COLO668 (cell line): ENCODE data around the gene SDHA.
"Not testable (repeated sequence)": the region's sequence is repeated elsewhere in the genome, so short reads cannot be mapped to it uniquely, and the experiment has no call there.

ENCODE experiments used
- DNase-seq: peaks from one replicate; lab custom pipeline; 2025; ENCODE audit not compliant: unreplicated experiment; lab: John Stamatoyannopoulos, UW

Gene SDHA

GRCh38 chr5:197031-197430 lies 21.1 kb upstream of the SDHA start:
- not testable (repeated sequence) for DNase-seq

DNA sequence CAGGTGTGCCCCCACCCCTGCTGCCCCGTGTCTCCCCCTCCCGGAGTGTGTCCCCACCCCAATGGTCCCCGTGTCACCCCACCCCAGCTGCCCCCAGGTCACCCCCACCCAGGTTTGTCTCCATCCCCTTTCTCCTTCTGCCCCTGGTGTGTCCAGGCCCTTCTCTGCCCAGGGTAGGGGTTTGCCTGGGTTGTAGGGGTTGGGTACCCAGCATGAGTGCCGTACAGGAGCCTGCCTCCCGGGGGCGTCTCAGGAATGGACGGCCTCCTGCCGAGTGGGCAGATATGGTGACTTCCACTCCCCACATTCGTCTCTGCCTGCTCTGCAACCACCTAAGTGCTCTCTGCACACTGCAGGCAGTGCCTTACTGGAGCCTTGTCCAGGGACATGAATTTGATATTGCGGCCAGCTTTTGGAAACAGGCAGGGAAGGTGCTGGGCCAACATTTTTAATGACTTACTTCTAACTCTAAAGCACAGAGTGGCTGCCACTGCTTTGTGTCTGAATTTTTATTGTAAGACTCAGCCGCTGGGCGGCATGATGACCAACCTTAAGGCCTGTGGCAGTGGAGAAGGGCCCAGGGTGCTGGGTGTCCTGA lies 20.1 kb upstream of the SDHA start:
- DNase-seq: no peak

- no peak for DNase-seq
Measured at GRCh38 chr5:198516-199196, 19.5 kb upstream of the SDHA start.

DNA sequence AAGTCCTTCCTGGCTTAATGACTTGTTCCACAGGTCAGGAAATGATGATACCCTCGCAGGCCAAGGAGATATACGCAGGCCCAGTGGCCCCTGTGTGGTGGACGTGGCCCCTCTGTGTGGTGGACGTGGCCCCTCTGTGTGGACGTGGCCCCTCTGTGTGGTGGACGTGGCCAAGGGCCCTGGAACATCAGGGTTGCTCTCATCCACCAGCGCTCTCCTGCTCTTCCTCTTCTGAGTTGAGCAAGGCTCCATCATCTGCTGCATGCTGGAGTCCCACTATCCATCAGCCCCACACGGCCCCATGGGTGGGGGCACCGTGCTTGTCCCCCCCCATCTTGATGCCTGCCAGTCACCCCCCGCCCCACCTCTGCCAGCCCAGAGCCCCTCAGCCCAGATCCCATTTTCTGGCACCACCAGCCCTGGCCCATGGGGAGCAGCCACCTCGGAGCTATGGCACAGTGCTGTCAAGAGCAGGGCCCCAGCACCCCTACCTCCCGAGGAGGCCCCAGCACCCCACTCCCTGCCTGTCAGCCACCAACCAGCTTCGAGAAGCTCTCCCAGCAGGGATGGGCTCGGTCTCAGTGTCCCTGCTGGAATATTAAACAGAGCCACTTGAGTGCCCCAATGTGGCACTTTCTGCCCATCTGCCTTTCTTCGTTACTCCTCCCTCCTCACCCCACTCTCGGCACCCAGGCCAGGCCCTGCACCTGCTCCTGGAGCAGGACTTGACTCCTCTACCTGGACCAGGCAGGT lies 18.7 kb upstream of the SDHA start:
- no peak for DNase-seq

- no peak for DNase-seq
Measured at GRCh38 chr5:199950-200645, 18.0 kb upstream of the SDHA start.

DNA sequence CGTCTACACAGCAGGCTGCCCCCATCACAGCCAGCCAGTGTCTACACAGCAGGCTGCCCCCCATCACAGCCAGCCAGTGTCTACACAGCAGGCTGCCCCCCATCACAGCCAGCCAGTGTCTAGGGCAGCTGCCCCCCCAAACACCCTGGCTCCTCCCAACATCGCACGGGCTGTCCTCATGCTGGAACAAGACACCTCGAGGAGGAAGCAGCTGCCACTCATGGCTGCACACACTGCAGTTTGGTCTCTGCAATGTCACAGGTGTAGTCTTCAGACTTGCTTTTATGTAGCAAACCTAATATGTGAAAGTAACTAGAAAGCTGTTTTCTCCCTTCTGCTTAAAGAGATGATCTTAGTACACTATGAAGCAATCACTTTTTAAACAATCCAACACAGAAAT lies 17.1 kb upstream of the SDHA start:
- no peak for DNase-seq

DNA sequence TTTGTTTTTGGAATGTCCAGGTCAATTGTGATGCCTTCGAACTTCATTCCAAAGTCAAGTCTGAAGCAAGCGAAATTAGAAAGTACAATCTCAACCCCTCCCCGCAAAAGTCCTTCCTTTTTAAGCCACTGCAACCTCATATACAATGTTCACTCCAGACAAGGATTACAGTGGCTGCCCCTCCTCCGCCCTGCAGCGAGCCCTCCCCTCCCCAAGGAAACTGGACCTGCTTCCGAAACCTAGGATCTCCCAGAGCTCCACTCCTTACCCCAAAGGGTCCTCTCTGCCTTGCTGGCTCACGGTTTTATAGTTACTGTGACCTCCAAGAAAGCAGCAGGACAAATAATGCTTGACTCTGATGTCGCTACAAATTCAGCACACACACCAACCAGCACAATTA lies 16.4 kb upstream of the SDHA start:
- DNase-seq: no peak

DNA sequence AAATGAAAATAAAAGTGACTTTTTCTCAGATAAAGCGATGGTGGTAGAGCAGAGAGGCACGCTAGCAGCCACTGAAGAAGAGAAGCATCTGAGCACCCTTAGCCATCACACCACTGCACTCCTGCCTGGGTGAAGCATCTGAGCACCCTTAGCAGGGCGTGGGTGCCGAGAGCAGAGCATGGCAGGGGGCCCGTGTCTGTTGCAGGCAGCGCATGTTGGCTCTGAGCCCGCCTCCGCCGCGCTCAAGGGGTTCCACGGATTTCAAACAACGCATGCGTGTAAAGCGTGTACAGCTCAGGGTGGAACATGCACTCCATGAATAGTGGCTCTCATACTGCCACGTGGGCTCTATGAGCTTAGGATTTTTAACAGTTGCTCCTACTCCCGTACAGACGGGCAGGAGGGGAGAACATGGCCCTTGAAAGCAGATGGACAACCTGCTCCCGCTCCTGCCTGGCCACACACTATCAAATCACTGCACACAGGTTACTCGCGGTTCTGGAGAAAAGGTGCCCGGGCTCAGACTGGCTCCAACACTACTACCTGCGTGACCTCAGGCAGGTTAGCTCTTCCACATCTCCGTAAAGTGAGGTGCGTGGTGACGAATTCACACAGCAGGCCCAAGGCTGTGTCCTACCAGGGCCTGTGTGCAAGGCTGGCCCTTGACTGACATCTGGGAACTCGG lies 14.7 kb upstream of the SDHA start:
- no peak for DNase-seq

GRCh38 chr5:204001-204400 lies 14.1 kb upstream of the SDHA start:
- no peak for DNase-seq

DNA sequence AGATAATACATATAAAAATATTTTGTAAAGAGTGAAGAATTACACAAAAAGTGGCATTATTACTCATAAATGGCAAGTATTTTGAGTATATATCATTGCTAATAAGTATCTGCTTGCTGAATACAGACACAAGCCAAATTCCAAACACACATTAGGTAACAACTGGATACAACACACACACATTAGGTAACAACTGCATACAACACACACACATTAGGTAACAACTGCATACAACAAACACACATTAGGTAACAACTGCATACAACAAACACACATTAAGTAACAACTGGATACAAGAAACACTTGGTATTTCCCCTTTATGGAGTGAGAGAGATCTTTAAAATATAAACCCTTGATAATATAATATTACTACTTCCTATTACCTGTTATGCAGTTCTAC lies 13.7 kb upstream of the SDHA start:
- DNase-seq: no peak

DNA sequence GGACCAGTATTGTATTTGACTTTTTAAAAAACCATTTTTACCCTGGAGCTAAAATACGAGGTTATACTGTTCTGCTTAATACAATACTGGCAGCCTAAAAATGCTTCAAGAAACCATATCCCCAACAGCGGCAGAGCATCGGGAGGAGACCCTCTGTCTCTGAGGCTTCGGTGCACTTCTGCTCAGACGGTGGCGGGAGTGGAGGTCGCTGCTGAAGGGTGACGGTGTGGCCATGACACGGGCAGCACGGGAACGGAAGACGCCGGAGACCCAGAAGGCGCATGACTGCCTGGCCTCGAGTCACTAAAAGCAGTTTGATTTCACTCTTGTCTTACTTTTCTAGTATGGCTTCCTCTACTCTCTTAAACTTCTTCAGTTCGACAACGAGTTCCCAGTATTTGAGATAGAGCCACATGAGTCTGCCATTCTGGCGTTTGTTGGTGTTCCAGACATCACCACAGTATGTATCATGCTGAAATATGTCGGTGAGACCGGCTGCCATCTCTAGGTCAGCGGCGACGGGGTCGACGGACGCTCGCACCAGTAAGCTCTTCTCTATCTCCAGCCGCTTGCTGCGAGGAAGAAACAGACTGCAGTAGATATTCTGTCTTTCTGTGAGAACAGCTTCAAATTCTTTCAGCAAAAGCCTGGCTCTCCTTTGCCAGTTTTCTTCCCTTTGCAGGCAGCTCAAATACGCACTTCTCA lies 13.0 kb upstream of the SDHA start:
- DNase-seq: no peak

DNA sequence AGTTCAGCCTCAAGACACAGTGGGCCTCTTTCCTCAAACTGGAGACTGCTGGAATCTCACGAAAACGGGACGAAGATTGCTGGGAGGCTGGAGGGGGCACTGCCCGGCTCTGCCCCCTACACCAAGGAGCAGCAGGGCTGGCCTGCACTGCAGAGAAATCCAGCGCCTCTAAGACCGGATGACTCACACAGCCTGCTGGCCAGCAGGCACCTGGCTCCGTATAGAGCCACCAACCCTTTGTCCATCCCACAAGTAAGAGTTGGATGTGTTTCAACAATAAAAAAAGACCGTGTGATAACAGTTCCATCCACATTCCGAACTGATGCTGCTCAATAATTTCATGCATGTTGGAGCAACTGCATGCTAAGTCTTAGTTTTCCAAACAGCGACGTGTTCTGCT lies 11.7 kb upstream of the SDHA start:
- no peak for DNase-seq

- no peak for DNase-seq
Measured at GRCh38 chr5:206927-207536, 11.1 kb upstream of the SDHA start.

DNA sequence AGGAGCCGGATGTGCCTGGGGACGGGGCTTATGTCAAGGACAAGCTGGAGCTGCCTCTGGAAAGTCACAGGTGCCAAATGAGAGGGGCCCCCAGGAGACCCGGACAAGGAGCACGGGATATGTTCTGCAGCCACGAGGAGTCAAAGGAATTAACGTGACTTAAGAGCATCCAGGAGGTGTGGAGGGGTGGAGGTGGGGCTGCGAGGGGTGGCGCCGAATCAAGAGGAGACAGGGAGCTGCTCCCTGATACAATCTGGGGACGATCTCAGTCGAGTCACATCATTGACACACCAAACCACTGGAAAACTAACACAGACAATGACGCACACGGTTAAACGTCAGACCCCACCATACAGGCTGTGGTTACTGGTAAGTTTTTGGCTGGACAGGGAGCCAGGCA lies 10.5 kb upstream of the SDHA start:
- DNase-seq: no peak

- DNase-seq: no peak
Measured at GRCh38 chr5:208449-209114, 9.5 kb upstream of the SDHA start.

- no peak for DNase-seq
Measured at GRCh38 chr5:213803-214395, 4.2 kb upstream of the SDHA start.

DNA sequence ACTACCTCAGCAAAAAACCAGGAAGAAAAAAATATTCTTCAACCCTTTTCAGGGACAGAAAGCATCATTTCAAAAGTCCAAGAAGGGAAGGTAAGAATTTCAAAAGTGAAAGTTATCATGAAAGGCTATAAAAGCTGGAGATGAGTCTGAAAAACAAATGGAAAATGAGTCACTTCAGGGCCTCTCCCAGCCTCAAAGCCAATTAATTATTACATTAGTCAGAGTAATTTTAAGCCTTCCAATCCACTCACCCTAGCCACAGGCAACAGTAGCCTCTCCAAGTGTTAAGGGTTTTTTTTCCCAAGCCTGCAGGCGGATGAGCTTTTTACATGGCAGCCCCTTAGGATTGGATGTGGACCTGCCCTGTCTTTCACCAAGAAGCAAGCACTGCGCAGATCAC lies 2.9 kb upstream of the SDHA start:
- not testable (repeated sequence) for DNase-seq

DNA sequence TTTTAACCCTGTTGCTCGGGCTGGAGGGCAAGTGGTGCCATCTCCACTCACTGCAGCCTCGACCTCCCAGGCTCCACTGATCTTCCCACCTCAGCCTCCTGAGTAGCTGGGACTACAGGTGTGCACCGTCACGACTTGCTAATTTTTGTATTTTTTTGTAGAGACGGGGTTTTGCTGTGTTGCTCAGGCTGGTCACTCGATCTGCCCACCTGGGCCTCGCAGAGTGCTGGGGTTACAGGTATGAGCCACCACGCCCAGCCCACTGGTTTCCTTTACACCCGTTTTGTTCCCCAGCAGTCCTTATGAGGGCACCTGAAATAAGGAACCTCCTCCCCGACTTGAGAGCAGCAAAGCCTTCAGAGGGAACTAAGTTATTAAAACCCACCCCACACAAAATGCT lies 2.0 kb upstream of the SDHA start:
- DNase-seq: not testable (repeated sequence)
